Activated B cell treated with CpG ODN at 0.5 μM for 24 hours (primary cell): ENCODE data around the gene ARHGAP26. TPM values are rescaled to one million over a fixed set of nuclear protein-coding genes. Genes with fewer than 3 reads are reported as not detected.

Experiments
- ATAC-seq: fragments of 200-7000 bp; cut with Tn5 transposase; one replicate; pipeline ENCODE4 v1.10.0; 2021; ENCODE audit warnings: low read depth, mild to moderate bottlenecking, moderate library complexity
- CTCF ChIA-PET: fragments of 350-600 bp; sonication (Branson Sonifier 250); formaldehyde crosslinking; loops from one replicate; lab custom pipeline; 2021; ENCODE audit warnings: antibody characterized with exemption; lab: Charles Lee
- POLR2A ChIA-PET: fragments of 350-600 bp; sonication (Branson Sonifier 250); formaldehyde crosslinking; loops from one replicate; lab custom pipeline; 2021; ENCODE audit warnings: antibody characterized with exemption; lab: Charles Lee
- DNase-seq: peaks from one replicate; pipeline ENCODE4 v3.0.0; 2022
- H3K27ac Mint-ChIP-seq: one replicate; pipeline ENCODE4 v1.8.0; 2020; ENCODE audit warnings: mixed read lengths
- H3K27me3 Mint-ChIP-seq: one replicate; pipeline ENCODE4 v1.8.0; 2021; ENCODE audit warnings: mixed read lengths
- H3K36me3 Mint-ChIP-seq: one replicate; pipeline ENCODE4 v1.8.0; 2021; ENCODE audit warnings: low read depth, mixed read lengths
- H3K4me1 Mint-ChIP-seq: one replicate; pipeline ENCODE4 v1.8.0; 2021; ENCODE audit warnings: mixed read lengths
- H3K4me3 Mint-ChIP-seq: one replicate; pipeline ENCODE4 v1.8.0; 2020; ENCODE audit warnings: mild to moderate bottlenecking, mixed read lengths
- H3K9me3 Mint-ChIP-seq: one replicate; pipeline ENCODE4 v1.8.0; 2020; ENCODE audit warnings: mixed read lengths
- intact Hi-C: fragments of 100-400 bp; cut with micrococcal nuclease; formaldehyde crosslinking; loops from one replicate; pipeline ENCODE4 v1.15.1; 2024
- total RNA-seq: library from RNA; stranded (reverse); gene quantifications from 2 replicates; pipeline ENCODE4 v1.2.3, GENCODE V29; 2022
- TF ChIP-seq, protein P1 (sequence below): fragments of 200-600 bp; IDR thresholded peaks from one replicate; pipeline ENCODE4 v1.8.0; 2022; ENCODE audit warnings: antibody characterized with exemption, mild to moderate bottlenecking

Gene ARHGAP26
- total RNA-seq, 1 donor from 2014 or later: 20.9 TPM

GRCh38 chr5:143047091-143047490 is 276.9 kb downstream of the ARHGAP26 start:
- no peak for ATAC-seq
- ChIA-PET POLR2A (no interaction called here), CTCF (interaction anchor here (0.6 kb wide), 1 partner anchor 785 kb away, joined by 3 read pairs; no protein-coding TSS in a partner anchor)
- TF ChIP-seq, protein P1, sequence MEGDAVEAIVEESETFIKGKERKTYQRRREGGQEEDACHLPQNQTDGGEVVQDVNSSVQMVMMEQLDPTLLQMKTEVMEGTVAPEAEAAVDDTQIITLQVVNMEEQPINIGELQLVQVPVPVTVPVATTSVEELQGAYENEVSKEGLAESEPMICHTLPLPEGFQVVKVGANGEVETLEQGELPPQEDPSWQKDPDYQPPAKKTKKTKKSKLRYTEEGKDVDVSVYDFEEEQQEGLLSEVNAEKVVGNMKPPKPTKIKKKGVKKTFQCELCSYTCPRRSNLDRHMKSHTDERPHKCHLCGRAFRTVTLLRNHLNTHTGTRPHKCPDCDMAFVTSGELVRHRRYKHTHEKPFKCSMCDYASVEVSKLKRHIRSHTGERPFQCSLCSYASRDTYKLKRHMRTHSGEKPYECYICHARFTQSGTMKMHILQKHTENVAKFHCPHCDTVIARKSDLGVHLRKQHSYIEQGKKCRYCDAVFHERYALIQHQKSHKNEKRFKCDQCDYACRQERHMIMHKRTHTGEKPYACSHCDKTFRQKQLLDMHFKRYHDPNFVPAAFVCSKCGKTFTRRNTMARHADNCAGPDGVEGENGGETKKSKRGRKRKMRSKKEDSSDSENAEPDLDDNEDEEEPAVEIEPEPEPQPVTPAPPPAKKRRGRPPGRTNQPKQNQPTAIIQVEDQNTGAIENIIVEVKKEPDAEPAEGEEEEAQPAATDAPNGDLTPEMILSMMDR: no peak
- no peak overlapping the region for H3K4me3 Mint-ChIP-seq
- no peaks in the 10 kb centered on the region for H3K9me3 Mint-ChIP-seq
- no peaks in the 10 kb centered on the region for H3K27me3 Mint-ChIP-seq
- intact Hi-C loops: no loop called here
- DNase-seq: no peak
- H3K36me3 Mint-ChIP-seq: peaks cover 20% of the 10 kb centered on the region
- H3K4me1 Mint-ChIP-seq: no peaks in the 10 kb centered on the region
- no peak overlapping the region for H3K27ac Mint-ChIP-seq

DNA sequence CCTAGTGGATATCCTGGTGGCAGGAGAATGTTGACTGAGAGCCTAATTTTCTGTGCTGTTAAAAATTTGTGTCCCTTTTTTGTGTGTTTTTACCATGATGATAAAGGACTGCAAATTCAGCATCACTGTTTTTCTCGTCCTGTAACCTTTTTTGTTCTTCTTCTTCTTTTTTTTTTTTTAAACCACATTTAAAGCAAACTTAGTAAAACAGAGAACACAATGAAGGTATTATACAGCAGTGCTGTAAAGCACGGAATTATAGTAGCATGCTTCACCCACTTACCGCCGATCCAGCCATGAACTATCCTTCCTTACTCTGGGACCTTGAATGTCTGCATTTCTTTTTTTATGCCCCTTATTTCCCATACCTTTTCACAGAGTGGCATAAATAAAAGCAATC is 280.0 kb downstream of the ARHGAP26 start:
- ChIA-PET CTCF (no interaction called here), POLR2A (no interaction called here)
- no peak overlapping the region for H3K4me3 Mint-ChIP-seq
- intact Hi-C loops: no loop called here
- no peak overlapping the region for H3K27ac Mint-ChIP-seq
- ATAC-seq (no peak), DNase-seq (no peak)
- no peaks in the 10 kb centered on the region for H3K27me3 Mint-ChIP-seq
- no peaks in the 10 kb centered on the region for H3K9me3 Mint-ChIP-seq
- peaks cover 15% of the 10 kb centered on the region for H3K4me1 Mint-ChIP-seq
- TF ChIP-seq, protein P1: no peak
- peaks cover 7% of the 10 kb centered on the region for H3K36me3 Mint-ChIP-seq

- Mint-ChIP-seq H3K27me3 (no peaks in the 10 kb centered on the region), H3K36me3 (peaks cover 18% of the 10 kb centered on the region), H3K4me3 (no peak overlapping the region), H3K4me1 (peaks cover 18% of the 10 kb centered on the region), H3K27ac (no peak overlapping the region), H3K9me3 (no peaks in the 10 kb centered on the region)
- TF ChIP-seq, protein P1: no peak
- ChIA-PET CTCF (no interaction called here), POLR2A (no interaction called here)
- intact Hi-C loops: no loop called here
- no peak for ATAC-seq
- no peak for DNase-seq
Measured at GRCh38 chr5:143051244-143052058, 281.3 kb downstream of the ARHGAP26 start.

- ATAC-seq (no peak), DNase-seq (no peak)
- peaks cover 29% of the 10 kb centered on the region for H3K36me3 Mint-ChIP-seq
- intact Hi-C loops: no loop called here
- TF ChIP-seq, protein P1: no peak
- peaks cover 24% of the 10 kb centered on the region for H3K4me1 Mint-ChIP-seq
- POLR2A ChIA-PET: no interaction called here
- no peaks in the 10 kb centered on the region for H3K27me3 Mint-ChIP-seq
- H3K9me3 Mint-ChIP-seq: no peaks in the 10 kb centered on the region
- H3K27ac Mint-ChIP-seq: no peak overlapping the region
- CTCF ChIA-PET: interaction anchor here (0.7 kb wide), 1 partner anchor 105 kb away, joined by 3 read pairs; no protein-coding TSS in a partner anchor
- no peak overlapping the region for H3K4me3 Mint-ChIP-seq
Measured at GRCh38 chr5:143052967-143053682, 282.9 kb downstream of the ARHGAP26 start.

- ATAC-seq (no peak), DNase-seq (no peak)
- Mint-ChIP-seq H3K27me3 (no peaks in the 10 kb centered on the region), H3K9me3 (no peaks in the 10 kb centered on the region), H3K4me1 (peaks cover 24% of the 10 kb centered on the region), H3K27ac (no peak overlapping the region), H3K4me3 (no peak overlapping the region), H3K36me3 (peaks cover 35% of the 10 kb centered on the region)
- ChIA-PET POLR2A (no interaction called here), CTCF (interaction anchor here (0.7 kb wide), 1 partner anchor 104 kb away, joined by 3 read pairs; no protein-coding TSS in a partner anchor)
- TF ChIP-seq, protein P1: no peak
- intact Hi-C loops: no loop called here
Measured at GRCh38 chr5:143053780-143054179, 283.6 kb downstream of the ARHGAP26 start.
